Trophoblast cell (in vitro differentiated cells and primary cell): ENCODE data around the gene AZIN2.
"Not testable (repeated sequence)": the region's sequence is repeated elsewhere in the genome, so short reads cannot be mapped to it uniquely, and the experiment has no call there.

Experiments used
- DNase-seq, 2 donors: peaks; one replicate each; pipeline ENCODE4 v3.0.0-alpha.2; 2016
- H2AFZ ChIP-seq: 2 replicates; pipeline ENCODE4 v1.6.1; 2013; ENCODE audit warnings: low read length, moderate library complexity, mild to moderate bottlenecking; ENCODE audit not compliant: insufficient read depth, poor library complexity
- H2AK5ac ChIP-seq: 2 replicates; pipeline ENCODE4 v1.6.1; 2013; ENCODE audit warnings: mild to moderate bottlenecking, low read length
- H2BK120ac ChIP-seq: 2 replicates; pipeline ENCODE4 v1.6.1; 2013; ENCODE audit warnings: low read length, mild to moderate bottlenecking, moderate library complexity; ENCODE audit not compliant: insufficient read depth, poor library complexity
- H2BK12ac ChIP-seq: 2 replicates; pipeline ENCODE4 v1.6.1; 2013; ENCODE audit warnings: mild to moderate bottlenecking, low read length, moderate library complexity
- H2BK5ac ChIP-seq: 2 replicates; pipeline ENCODE4 v1.6.1; 2013; ENCODE audit warnings: low read length, low read depth, moderate library complexity, mild to moderate bottlenecking; ENCODE audit not compliant: poor library complexity
- H3K14ac ChIP-seq: 2 replicates; pipeline ENCODE4 v1.6.1; 2013; ENCODE audit warnings: mild to moderate bottlenecking, low read length
- H3K18ac ChIP-seq: 2 replicates; pipeline ENCODE4 v1.6.1; 2013; ENCODE audit warnings: mild to moderate bottlenecking, low read length
- H3K23ac ChIP-seq: 2 replicates; pipeline ENCODE4 v1.6.1; 2013; ENCODE audit warnings: low read length
- H3K27ac ChIP-seq: 2 replicates; pipeline ENCODE4 v1.5.1; 2013; ENCODE audit warnings: low read depth, mild to moderate bottlenecking, inconsistent platforms, low read length, moderate library complexity
- H3K27me3 ChIP-seq: 2 replicates; pipeline ENCODE4 v1.6.1; 2013; ENCODE audit warnings: inconsistent platforms, mild to moderate bottlenecking, low read length, moderate library complexity; ENCODE audit not compliant: insufficient read depth
- H3K36me3 ChIP-seq, 2 experiments: 1 replicate in 1 of 2; 2 replicates in 1 of 2; pipeline ENCODE4 v1.6.1; 2013; ENCODE audit warnings: low read length in 2 of 2, mild to moderate bottlenecking in 2 of 2, moderate library complexity in 1 of 2; ENCODE audit not compliant: insufficient read depth in 2 of 2, control insufficient read depth in 1 of 2
- H3K4ac ChIP-seq: 2 replicates; pipeline ENCODE4 v1.6.1; 2013; ENCODE audit warnings: low read depth, mild to moderate bottlenecking, low read length, moderate library complexity
- H3K4me1 ChIP-seq, 2 experiments: 1 replicate in 1 of 2; 2 replicates in 1 of 2; pipeline ENCODE4 v1.6.1; 2013; ENCODE audit warnings: low read length in 2 of 2, mild to moderate bottlenecking in 2 of 2, moderate library complexity in 1 of 2; ENCODE audit not compliant: insufficient read depth in 2 of 2, control insufficient read depth in 1 of 2
- H3K4me2 ChIP-seq: 2 replicates; pipeline ENCODE4 v1.6.1; 2013; ENCODE audit warnings: inconsistent platforms, mild to moderate bottlenecking, low read length, moderate library complexity
- H3K4me3 ChIP-seq: 2 replicates; pipeline ENCODE4 v1.5.1; 2013; ENCODE audit warnings: mild to moderate bottlenecking, low read depth, low read length, inconsistent platforms
- H3K79me1 ChIP-seq: one replicate; pipeline ENCODE4 v1.6.1; 2013; ENCODE audit warnings: low read length
- H3K79me2 ChIP-seq: 2 replicates; pipeline ENCODE4 v1.6.1; 2013; ENCODE audit warnings: low read length, mild to moderate bottlenecking; ENCODE audit not compliant: control insufficient read depth, insufficient read depth, poor library complexity
- H3K9ac ChIP-seq: 2 replicates; pipeline ENCODE4 v1.6.1; 2013; ENCODE audit warnings: mild to moderate bottlenecking, low read length
- H3K9me3 ChIP-seq: 2 replicates; pipeline ENCODE4 v1.6.1; 2013; ENCODE audit warnings: low read depth, mild to moderate bottlenecking, control low read depth, inconsistent platforms, low read length; ENCODE audit not compliant: insufficient read depth
- H4K12ac ChIP-seq: 2 replicates; pipeline ENCODE4 v1.6.1; 2013; ENCODE audit warnings: low read depth, mild to moderate bottlenecking, low read length, moderate library complexity
- H4K8ac ChIP-seq: 2 replicates; pipeline ENCODE4 v1.6.1; 2013; ENCODE audit warnings: low read depth, mild to moderate bottlenecking, low read length, moderate library complexity
- H4K91ac ChIP-seq: one replicate; pipeline ENCODE4 v1.6.1; 2013; ENCODE audit warnings: low read depth, mild to moderate bottlenecking, low read length, moderate library complexity
- WGBS: extraction: QIAGEN DNeasy Blood & Tissue Kit; methylation state at CpG from one replicate; pipeline ENCODE4 v1.1.7; 2013; ENCODE audit warnings: missing lambda C conversion rate; ENCODE audit not compliant: insufficient read length, insufficient coverage; ENCODE audit errors: extremely low coverage; 5-methylcytosine and 5-hydroxymethylcytosine counted together

AZIN2 gene

GRCh38 chr1:33060579-33061083 is 20.3 kb upstream of the AZIN2 start:
- H3K9me3 ChIP-seq, result peaks cover 7% of the 10 kb centered on the region
- no peak overlapping the region for H3K23ac ChIP-seq
- H2AFZ ChIP-seq, result no peak overlapping the region
- no peak overlapping the region for H3K9ac ChIP-seq
- no peak overlapping the region for H2AK5ac ChIP-seq
- no peak overlapping the region for H3K4ac ChIP-seq
- peak overlapping the region; percentile 56 for H2BK120ac ChIP-seq
- H3K79me1 ChIP-seq, result peaks cover 4% of the 10 kb centered on the region
- no peak overlapping the region for H3K4me3 ChIP-seq
- H4K12ac ChIP-seq, result no peak overlapping the region
- no peak overlapping the region for H3K14ac ChIP-seq
- no peaks in the 10 kb centered on the region for H3K27me3 ChIP-seq
- peak overlapping the region; percentile 46 for H2BK5ac ChIP-seq
- H2BK12ac ChIP-seq, result peak overlapping the region; percentile 62
- H3K4me1 ChIP-seq, result peaks cover 12 to 17% of the 10 kb centered on the region in 2 experiments
- no peak overlapping the region for H3K18ac ChIP-seq
- H3K4me2 ChIP-seq, result no peak overlapping the region
- H4K91ac ChIP-seq, result peak overlapping the region; percentile 39
- peaks cover 2 to 4% of the 10 kb centered on the region in 2 experiments for H3K36me3 ChIP-seq
- no CpG with 5 or more reads among the region's 2 CpGs for WGBS
- H3K27ac ChIP-seq, result peak overlapping the region; percentile 84
- no peaks in the 10 kb centered on the region for H3K79me2 ChIP-seq
- peak; percentile 65 to 67 for DNase-seq
- H4K8ac ChIP-seq, result no peak overlapping the region

- no peak for DNase-seq
- H2BK120ac ChIP-seq, result no peak overlapping the region
- H3K79me2 ChIP-seq, result no peaks in the 10 kb centered on the region
- H3K4ac ChIP-seq, result no peak overlapping the region
- H2AK5ac ChIP-seq, result no peak overlapping the region
- H3K4me1 ChIP-seq, result peaks cover 8 to 12% of the 10 kb centered on the region in 2 experiments
- peak overlapping the region; percentile 68 for H2BK12ac ChIP-seq
- H3K9ac ChIP-seq, result no peak overlapping the region
- H3K36me3 ChIP-seq, result peaks cover 2 to 4% of the 10 kb centered on the region in 2 experiments
- H3K14ac ChIP-seq, result no peak overlapping the region
- no peak overlapping the region for H4K12ac ChIP-seq
- H4K8ac ChIP-seq, result no peak overlapping the region
- H3K4me3 ChIP-seq, result no peak overlapping the region
- H3K27me3 ChIP-seq, result no peaks in the 10 kb centered on the region
- H3K4me2 ChIP-seq, result no peak overlapping the region
- no peak overlapping the region for H2AFZ ChIP-seq
- no peak overlapping the region for H4K91ac ChIP-seq
- no peak overlapping the region for H3K27ac ChIP-seq
- H3K18ac ChIP-seq, result no peak overlapping the region
- H3K9me3 ChIP-seq, result peaks cover 8% of the 10 kb centered on the region
- no peak overlapping the region for H2BK5ac ChIP-seq
- peaks cover 4% of the 10 kb centered on the region for H3K79me1 ChIP-seq
- H3K23ac ChIP-seq, result no peak overlapping the region
Observed at GRCh38 chr1:33061834-33062233, 19.1 kb upstream of the AZIN2 start.

- not testable (repeated sequence) for H3K79me1 ChIP-seq, H3K4me3 ChIP-seq, H3K4me1 ChIP-seq, H4K91ac ChIP-seq, H2BK120ac ChIP-seq, H3K4me2 ChIP-seq, H3K79me2 ChIP-seq, H4K12ac ChIP-seq, DNase-seq, H3K18ac ChIP-seq, H3K27ac ChIP-seq, H3K36me3 ChIP-seq, H4K8ac ChIP-seq, H3K9ac ChIP-seq, H3K9me3 ChIP-seq, H3K14ac ChIP-seq, H3K27me3 ChIP-seq, H2BK5ac ChIP-seq, H3K23ac ChIP-seq, H2AFZ ChIP-seq, H3K4ac ChIP-seq, H2AK5ac ChIP-seq, H2BK12ac ChIP-seq
- WGBS, result no CpG with 5 or more reads among the region's 9 CpGs
Observed at GRCh38 chr1:33064284-33064683, 16.7 kb upstream of the AZIN2 start.

- no CpG with 5 or more reads among the region's 10 CpGs for WGBS
- no peak overlapping the region for H3K14ac ChIP-seq
- H2BK5ac ChIP-seq, result no peak overlapping the region
- no peak overlapping the region for H3K9ac ChIP-seq
- no peak for DNase-seq
- H3K18ac ChIP-seq, result no peak overlapping the region
- peaks cover 2 to 4% of the 10 kb centered on the region in 2 experiments for H3K36me3 ChIP-seq
- no peak overlapping the region for H4K91ac ChIP-seq
- H3K79me2 ChIP-seq, result no peaks in the 10 kb centered on the region
- no peak overlapping the region for H3K4me3 ChIP-seq
- H2AFZ ChIP-seq, result no peak overlapping the region
- H3K9me3 ChIP-seq, result peaks cover 8% of the 10 kb centered on the region
- no peak overlapping the region for H2AK5ac ChIP-seq
- H3K4me2 ChIP-seq, result no peak overlapping the region
- no peak overlapping the region for H3K27ac ChIP-seq
- peaks cover 1% of the 10 kb centered on the region for H3K79me1 ChIP-seq
- no peak overlapping the region for H3K4ac ChIP-seq
- no peak overlapping the region for H2BK12ac ChIP-seq
- peaks cover 7% of the 10 kb centered on the region in 2 experiments for H3K4me1 ChIP-seq
- no peak overlapping the region for H4K12ac ChIP-seq
- H3K23ac ChIP-seq, result no peak overlapping the region
- H4K8ac ChIP-seq, result no peak overlapping the region
- no peaks in the 10 kb centered on the region for H3K27me3 ChIP-seq
- no peak overlapping the region for H2BK120ac ChIP-seq
Observed at GRCh38 chr1:33065301-33065700, 15.7 kb upstream of the AZIN2 start.
